HG03521 (cell line): ENCODE results near the gene DDX1.

Source experiments
- ATAC-seq: cut with Tn5 transposase; IDR thresholded peaks from one replicate; pipeline ENCODE4 v1.9.1; 2021; ENCODE audit warnings: mild to moderate bottlenecking, moderate library complexity; ENCODE audit not compliant: unreplicated experiment

DDX1 gene

DNA sequence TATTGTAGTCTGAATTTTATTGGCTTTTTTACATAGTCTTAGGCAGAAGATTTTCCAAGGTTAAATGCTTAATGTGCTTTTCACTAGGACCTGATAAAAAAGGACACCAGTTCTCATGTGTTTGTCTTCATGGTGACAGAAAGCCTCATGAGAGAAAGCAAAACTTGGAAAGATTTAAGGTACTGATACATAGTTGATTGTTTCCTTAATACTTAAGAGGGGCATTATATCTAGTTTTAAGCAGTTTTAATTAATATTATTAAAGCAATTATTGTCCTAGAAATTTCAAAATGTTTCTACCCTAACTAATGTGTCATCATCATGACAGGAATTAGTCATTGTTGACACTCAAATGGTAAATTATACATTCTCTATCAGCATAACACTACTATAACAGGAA is 35.3 kb downstream of the DDX1 start:
- no peak for ATAC-seq

DNA sequence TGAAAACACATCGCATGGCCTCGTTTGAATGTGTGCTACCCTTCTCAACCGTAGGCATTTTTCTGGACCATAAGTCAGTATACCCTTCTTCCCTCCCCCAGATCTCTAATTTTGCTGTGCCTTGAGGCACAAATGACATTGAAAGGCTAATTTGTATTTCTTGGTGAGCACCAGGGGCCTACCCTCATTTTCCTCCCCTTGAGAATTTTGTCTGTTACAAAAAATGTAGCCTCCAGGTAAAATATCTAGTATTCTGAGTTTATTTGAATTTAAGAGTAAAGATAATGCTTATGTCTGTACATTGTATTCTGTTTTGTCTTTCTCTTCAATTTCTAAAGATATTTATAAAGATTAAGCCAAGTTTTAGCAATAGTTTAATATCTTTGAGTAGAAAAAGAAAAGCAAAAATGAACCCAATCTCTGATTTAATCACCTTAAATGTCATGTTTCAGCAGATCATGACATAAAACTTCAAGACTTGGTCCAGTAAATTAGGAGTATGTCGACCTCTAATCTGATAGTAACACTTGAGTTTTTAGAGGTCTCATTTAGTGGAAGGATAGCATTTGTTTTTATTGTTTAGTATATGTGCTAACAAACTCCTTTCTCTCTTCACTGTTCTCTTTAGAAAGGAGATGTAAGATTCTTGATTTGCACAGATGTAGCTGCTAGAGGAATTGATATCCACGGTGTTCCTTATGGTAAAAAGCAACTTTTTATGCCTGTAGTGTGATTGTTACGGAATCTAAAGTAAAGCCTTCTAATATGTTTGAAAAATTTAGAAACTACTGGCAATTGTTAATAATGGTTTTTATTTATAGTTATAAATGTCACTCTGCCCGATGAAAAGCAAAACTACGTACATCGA is 36.4 kb downstream of the DDX1 start:
- ATAC-seq: no peak

GRCh38 chr2:15628899-15629855 is 37.5 kb downstream of the DDX1 start:
- ATAC-seq: no peak

DNA sequence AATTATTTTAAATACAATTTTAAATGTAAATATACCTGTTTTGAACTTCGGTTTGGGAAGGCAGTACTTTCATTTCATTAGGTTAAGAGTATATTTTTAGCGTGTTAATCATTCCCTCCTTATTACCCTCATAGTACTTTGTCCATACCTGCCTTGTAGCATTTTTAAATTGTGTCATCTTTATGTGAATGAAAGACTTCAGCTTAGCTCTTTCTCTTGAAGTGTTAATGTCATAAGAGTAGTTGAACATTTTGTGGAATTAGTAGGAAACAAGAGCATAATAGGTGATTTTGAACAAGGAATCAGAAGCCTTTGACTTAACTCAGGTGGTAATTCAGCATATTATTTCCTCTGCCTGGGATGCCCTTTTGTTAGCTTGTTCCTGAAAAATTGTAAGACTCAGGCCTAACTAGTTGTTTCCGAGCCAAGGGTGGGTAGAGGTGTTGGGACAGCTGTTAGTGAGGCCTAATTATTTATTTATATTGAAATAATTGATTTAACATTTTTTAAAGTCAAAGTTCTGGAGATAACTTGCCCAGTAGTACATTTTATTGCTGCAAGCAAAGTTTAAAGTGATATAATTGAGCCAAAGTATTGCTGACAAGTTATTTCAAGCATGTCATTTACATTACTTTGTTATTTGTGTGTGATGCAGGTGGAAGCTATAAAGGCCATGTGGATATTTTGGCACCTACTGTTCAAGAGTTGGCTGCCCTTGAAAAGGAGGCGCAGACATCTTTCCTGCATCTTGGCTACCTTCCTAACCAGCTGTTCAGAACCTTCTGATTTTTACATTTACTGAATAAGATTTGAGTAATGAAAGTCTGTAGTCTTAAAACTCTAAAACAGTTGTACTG is 38.7 kb downstream of the DDX1 start:
- no peak for ATAC-seq

- ATAC-seq: no peak
These were observed 39.5 kb downstream of the DDX1 start for GRCh38 chr2:15630978-15631719.

GRCh38 chr2:15631883-15632282 is 40.2 kb downstream of the DDX1 start:
- ATAC-seq: no peak

- no peak for ATAC-seq
These were observed 41.6 kb downstream of the DDX1 start for GRCh38 chr2:15633043-15633970.

GRCh38 chr2:15633971-15634346 is 42.3 kb downstream of the DDX1 start:
- no peak for ATAC-seq

GRCh38 chr2:15634846-15635490 is 43.3 kb downstream of the DDX1 start:
- ATAC-seq: no peak

- ATAC-seq: peak; percentile 89
These were observed 45.5 kb downstream of the DDX1 start for GRCh38 chr2:15636972-15637785.

DNA sequence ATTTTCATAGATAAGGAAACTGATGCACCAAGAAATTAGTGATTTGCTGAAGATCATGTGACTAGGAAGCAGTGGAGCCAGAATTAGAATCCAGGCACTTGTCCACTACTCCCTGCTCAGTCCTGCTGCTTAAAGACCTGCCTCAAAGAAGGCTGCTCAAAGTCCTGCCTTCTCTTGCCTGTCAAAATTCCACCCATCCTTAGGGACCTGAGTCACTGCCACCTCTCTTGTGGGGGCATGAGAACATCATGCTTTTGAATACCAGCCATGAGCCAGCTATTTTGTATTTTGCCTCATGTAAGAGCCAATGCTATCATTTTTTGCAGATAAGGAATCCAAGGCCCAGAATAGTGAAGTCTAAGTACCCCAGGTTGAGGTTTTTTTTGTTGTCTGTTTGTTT is 47.1 kb downstream of the DDX1 start:
- no peak for ATAC-seq

DNA sequence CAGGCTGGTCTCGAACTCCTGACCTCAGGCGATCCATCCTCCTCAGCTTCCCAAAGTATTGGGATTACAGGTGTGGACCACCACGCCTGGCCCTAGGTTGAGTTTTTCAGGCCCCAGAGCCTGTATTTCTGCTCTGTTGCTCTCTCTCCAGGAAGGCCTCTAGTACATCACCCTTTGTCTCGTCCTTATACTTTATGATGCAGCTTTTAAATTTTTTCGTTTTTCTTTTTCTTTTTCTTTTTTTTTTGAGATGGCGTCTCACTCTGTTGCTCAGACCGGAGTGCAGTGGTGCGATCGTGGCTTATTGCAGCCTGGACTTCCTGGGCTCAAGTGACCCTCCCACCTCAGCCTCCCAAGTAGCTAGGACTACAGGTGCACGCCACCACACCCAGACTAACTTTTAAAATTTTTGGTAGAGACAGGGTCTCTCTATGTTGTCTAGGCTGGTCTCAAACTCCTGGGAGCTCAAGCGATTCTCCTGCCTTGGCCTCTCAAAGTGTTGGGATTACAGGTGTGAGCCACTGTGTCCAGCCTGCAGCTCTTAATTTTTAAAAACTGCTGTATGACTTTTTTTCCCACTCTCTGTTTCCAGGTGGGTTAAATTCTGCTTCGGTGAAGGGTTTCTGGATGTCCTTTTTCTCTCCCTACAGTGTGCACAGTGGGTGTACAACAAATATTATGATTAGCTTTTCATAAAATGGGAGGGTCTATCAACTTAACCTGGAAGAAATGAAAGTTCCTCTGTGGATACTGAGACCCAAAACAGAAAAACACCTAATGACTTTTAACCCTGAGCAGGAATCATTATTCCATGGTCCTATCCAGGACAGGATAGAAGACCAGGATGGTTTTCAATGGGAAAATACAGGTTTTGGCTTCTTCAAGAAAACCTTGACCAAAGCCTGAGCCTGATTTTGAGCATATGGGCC is 47.9 kb downstream of the DDX1 start:
- ATAC-seq: no peak

GRCh38 chr2:15640261-15640711 is 48.6 kb downstream of the DDX1 start:
- ATAC-seq: no peak

DNA sequence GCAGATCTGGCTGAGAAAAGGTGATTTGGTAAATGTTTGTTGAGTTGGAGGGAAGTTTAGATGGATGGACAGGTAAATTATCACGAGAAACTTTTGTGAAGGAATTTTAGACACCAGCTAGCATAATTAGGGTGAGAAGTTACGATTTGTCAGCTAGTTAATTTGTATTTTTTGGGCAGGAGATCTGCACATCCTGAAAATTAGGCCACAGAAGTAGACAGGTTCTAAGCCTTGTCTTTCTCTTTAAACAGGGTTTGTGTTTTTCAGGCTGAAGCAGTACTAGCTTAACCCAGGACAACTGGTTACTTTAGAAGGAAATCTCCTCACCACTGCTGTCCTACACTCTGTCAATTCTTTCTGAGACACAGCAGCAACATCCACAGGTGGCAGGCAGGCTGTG is 49.1 kb downstream of the DDX1 start:
- ATAC-seq: no peak

DNA sequence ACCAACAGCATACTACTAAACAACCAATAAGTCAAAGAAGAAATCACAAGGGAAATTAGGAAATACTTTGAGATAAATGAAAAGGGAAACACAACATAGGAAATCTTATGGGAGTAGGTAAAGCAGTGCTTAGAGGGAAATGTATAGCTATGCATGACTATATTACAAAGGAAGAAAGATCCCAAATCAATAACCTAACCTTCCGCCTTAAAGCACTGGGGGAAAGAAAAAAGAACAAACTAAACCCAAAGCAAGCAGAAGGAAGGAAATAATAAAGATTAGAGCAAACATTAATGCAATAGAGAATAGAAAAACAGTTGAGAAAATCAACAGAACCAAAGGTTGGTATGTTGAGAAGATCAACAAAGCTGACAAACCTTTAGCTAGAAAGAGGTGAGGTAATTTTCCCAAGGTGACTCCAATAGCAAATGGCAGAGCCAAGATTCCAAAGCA is 49.9 kb downstream of the DDX1 start:
- no peak for ATAC-seq

GRCh38 chr2:15642011-15642814 is 50.5 kb downstream of the DDX1 start:
- no peak for ATAC-seq
